ENCODE measurements around the gene COL15A1. TPM values are rescaled to one million over a fixed set of nuclear protein-coding genes. Genes with fewer than 3 reads are reported as not detected.

Gene COL15A1
- total RNA-seq, 1 donor from 2014 or later: 0.07 TPM

DNA sequence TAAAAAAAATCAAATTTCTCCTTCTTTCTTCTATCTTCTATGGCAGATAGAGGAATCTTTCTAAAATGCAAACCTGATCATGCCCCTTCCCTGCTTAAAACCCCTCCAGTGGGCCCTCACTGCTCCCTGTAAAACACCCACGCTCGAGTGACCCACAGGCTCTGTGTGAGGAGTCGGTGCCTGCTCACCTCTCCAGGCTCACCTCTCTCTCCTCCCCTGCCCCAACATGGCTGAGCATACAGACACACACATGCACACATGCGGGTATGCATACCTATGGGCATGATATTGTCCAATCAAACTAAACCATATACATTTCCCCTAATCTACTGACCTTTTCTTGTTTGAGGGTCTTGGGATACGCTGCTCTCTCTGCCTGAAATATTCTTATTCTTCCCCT lies 40.8 kb upstream of the COL15A1 start:
- Mint-ChIP-seq H3K4me3 (no peak overlapping the region), H3K27ac (no peak overlapping the region)

DNA sequence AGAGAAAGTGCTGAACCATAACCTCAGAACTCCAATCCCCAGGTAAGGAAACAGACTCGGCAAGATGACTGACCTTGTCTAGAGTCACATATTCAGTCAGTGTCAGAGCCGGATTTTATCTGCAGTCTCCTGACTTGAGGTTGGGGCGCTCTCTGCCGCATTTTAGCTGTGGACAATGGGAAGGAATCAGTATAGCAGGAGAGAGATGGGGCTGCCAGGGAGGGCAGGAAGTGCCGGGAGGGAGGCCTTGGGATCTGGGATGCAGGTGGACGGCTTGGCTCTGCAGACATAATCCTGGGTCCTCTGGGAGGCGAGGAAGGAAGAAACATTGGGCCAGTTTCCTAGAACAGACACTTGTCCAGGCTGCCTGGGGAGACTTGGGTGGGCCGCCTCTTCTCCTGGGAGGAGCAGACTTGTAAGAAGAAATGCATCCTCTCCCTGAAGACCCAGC lies 39.7 kb upstream of the COL15A1 start:
- ATAC-seq (ENCODE audit: low read depth) (no peak), DNase-seq (no peak)
- Mint-ChIP-seq H3K27ac (no peak overlapping the region), H3K9me3 (no peaks in the 10 kb centered on the region), H3K4me3 (no peak overlapping the region), H3K36me3 (ENCODE audit: low read depth) (no peaks in the 10 kb centered on the region), H3K27me3 (peaks cover 13% of the 10 kb centered on the region), H3K4me1 (no peaks in the 10 kb centered on the region)
- TF ChIP-seq, protein P1, sequence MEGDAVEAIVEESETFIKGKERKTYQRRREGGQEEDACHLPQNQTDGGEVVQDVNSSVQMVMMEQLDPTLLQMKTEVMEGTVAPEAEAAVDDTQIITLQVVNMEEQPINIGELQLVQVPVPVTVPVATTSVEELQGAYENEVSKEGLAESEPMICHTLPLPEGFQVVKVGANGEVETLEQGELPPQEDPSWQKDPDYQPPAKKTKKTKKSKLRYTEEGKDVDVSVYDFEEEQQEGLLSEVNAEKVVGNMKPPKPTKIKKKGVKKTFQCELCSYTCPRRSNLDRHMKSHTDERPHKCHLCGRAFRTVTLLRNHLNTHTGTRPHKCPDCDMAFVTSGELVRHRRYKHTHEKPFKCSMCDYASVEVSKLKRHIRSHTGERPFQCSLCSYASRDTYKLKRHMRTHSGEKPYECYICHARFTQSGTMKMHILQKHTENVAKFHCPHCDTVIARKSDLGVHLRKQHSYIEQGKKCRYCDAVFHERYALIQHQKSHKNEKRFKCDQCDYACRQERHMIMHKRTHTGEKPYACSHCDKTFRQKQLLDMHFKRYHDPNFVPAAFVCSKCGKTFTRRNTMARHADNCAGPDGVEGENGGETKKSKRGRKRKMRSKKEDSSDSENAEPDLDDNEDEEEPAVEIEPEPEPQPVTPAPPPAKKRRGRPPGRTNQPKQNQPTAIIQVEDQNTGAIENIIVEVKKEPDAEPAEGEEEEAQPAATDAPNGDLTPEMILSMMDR (IDR thresholded peaks at IDR 0.05): no peak
- intact Hi-C loops (cut with micrococcal nuclease): no loop called here
- ChIA-PET POLR2A (no interaction called here), CTCF (no interaction called here)

More for the DNA sequence above, 40.8 kb upstream of the COL15A1 start:
- Mint-ChIP-seq H3K27me3 (peaks cover 21% of the 10 kb centered on the region), H3K9me3 (no peaks in the 10 kb centered on the region), H3K4me1 (no peaks in the 10 kb centered on the region), H3K36me3 (ENCODE audit: low read depth) (no peaks in the 10 kb centered on the region)
- intact Hi-C loops (cut with micrococcal nuclease): no loop called here
- ChIA-PET POLR2A (no interaction called here), CTCF (no interaction called here)
- ATAC-seq (ENCODE audit: low read depth) (no peak), DNase-seq (no peak)
- TF ChIP-seq, protein P1 (IDR thresholded peaks at IDR 0.05): no peak

DNA sequence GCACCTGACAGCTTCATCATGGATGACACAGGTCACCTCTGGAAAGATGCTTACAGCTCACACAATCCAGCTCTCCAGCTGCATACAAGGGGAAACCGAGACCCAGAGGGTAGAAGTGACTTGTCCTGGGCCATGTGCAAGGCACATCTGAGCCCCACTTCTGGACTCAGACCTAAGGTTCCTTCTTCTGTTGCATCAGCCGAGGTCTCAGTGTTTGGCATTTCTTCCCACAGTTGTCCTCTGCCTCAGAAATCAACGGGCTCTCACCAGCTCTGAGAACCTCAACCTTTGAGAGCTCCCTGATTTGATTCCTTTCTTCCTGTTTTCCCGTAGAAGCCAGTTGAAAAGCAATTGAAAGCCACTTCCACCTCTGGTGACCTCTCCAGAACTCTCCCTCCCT lies 38.7 kb upstream of the COL15A1 start:
- Mint-ChIP-seq H3K27ac (no peak overlapping the region), H3K36me3 (ENCODE audit: low read depth) (no peaks in the 10 kb centered on the region), H3K27me3 (peaks cover 13% of the 10 kb centered on the region), H3K4me3 (no peak overlapping the region), H3K9me3 (no peaks in the 10 kb centered on the region), H3K4me1 (no peaks in the 10 kb centered on the region)
- POLR2A ChIA-PET: no interaction called here
- ATAC-seq (ENCODE audit: low read depth) (no peak), DNase-seq (no peak)
- CTCF ChIA-PET: no interaction called here
- TF ChIP-seq, protein P1 (IDR thresholded peaks at IDR 0.05): no peak
- intact Hi-C loops (cut with micrococcal nuclease): no loop called here

DNA sequence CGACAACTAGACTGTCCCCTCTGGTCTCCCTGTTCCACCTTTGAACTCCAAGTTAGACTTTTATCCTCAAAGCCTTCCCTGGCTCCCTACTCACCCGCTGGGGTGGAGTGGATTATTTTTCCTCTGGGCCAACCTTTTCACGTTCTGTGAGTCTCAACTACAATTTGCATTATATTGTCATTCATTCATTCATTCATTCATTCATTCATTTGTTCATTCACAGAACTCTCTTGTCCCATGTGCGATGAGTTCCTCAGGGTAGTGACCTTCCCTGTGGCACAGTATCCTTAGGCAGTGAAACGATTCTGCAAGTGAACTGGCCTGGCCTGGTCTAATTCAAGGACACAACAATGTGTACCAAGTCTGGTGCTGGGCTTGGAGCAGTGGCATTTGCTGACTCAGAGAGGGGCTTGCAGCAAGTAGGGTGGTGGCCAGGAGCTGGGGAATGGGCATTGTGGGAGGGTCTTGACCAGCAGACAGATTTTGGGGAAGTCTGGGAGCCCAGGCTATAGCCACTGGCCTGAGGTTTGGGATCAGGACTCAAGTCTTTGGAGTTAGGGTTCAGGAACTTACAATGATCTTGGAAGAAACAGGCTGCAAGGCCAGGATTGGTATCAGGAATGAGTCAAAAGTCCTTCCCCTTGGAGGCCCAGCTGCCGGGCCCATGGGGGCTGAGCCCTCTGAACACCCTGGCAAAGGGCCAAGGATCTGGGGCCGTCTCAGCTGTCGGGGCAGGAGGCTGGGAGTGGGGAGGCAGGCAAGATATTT lies 37.2 kb upstream of the COL15A1 start:
- ATAC-seq (ENCODE audit: low read depth) (no peak), DNase-seq (no peak)
- TF ChIP-seq, protein P1 (IDR thresholded peaks at IDR 0.05): no peak
- intact Hi-C loops (cut with micrococcal nuclease): no loop called here
- Mint-ChIP-seq H3K4me3 (no peak overlapping the region), H3K27ac (no peak overlapping the region), H3K9me3 (no peaks in the 10 kb centered on the region), H3K27me3 (peaks cover 12% of the 10 kb centered on the region), H3K36me3 (ENCODE audit: low read depth) (no peaks in the 10 kb centered on the region), H3K4me1 (no peaks in the 10 kb centered on the region)
- CTCF ChIA-PET: no interaction called here
- POLR2A ChIA-PET: no interaction called here

DNA sequence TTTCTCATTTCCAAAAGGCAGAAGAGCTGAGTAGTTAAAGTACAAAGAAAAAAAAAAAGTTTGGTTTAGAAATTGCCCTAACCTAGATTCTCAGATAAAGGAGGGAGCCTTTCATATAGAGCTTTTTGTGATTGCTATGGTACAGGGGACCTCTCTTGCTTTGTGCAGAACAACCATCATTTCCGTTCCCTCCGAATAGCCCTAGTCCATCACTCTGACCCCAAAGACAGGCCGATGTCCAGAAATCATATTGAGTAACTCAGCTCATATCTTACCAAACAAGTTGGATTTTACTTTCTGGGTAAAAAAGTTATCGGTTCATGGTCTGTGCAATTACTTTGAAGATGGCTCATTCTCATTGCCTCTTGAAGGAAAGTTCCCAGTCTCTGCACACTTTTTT lies 36.7 kb upstream of the COL15A1 start:
- no peak overlapping the region for H3K27ac Mint-ChIP-seq
- H3K4me3 Mint-ChIP-seq: no peak overlapping the region
- DNase-seq (no peak), ATAC-seq (ENCODE audit: low read depth) (no peak)
- CTCF ChIA-PET: no interaction called here
- intact Hi-C loops (cut with micrococcal nuclease): no loop called here
- no peaks in the 10 kb centered on the region for H3K36me3 Mint-ChIP-seq (ENCODE audit: low read depth)
- H3K9me3 Mint-ChIP-seq: no peaks in the 10 kb centered on the region
- TF ChIP-seq, protein P1 (IDR thresholded peaks at IDR 0.05): no peak
- H3K4me1 Mint-ChIP-seq: no peaks in the 10 kb centered on the region
- H3K27me3 Mint-ChIP-seq: peaks cover 12% of the 10 kb centered on the region
- POLR2A ChIA-PET: no interaction called here

Measured in activated B cell treated with CpG ODN at 0.5 μM for 24 hours (primary cell).